SH-SY5Y (cell line): Measurements from ENCODE around the gene ZMYND11.

ENCODE experiments used
- GATA2 ChIP-seq: IDR thresholded peaks from 2 replicates; pipeline ENCODE4 v1.6.1; 2011; ENCODE audit warnings: mild to moderate bottlenecking, low read depth, low read length
- GATA3 ChIP-seq: IDR thresholded peaks from 2 replicates; pipeline ENCODE4 v1.6.1; 2011; ENCODE audit warnings: low read depth, mild to moderate bottlenecking, low read length, moderate library complexity

ZMYND11 gene

DNA sequence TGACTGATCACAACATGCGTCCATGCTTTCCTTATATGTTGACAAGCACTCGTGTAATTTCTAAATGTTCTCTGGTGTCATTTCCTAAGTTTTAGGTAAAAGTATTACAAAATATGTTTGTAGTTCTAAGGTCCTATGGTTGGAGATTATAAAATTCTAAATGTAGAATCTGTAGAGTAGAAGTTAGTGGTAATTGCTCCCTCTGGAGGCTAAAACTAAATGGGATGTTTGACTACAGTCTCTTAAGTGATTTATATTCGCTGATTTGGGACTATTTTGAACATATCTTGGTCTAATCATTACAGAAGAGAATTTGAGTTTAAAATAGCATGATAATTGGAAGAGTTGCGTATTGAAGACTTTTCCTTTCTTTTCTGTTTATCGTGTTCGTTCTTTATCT lies 74.1 kb downstream of the ZMYND11 start:
- no peak for TF ChIP-seq GATA2
- no peak for TF ChIP-seq GATA3

GRCh38 chr10:210297-210696 lies 75.0 kb downstream of the ZMYND11 start:
- TF ChIP-seq GATA3, result no peak
- no peak for TF ChIP-seq GATA2

GRCh38 chr10:215444-215843 lies 80.2 kb downstream of the ZMYND11 start:
- TF ChIP-seq GATA3 (no peak), GATA2 (no peak)

DNA sequence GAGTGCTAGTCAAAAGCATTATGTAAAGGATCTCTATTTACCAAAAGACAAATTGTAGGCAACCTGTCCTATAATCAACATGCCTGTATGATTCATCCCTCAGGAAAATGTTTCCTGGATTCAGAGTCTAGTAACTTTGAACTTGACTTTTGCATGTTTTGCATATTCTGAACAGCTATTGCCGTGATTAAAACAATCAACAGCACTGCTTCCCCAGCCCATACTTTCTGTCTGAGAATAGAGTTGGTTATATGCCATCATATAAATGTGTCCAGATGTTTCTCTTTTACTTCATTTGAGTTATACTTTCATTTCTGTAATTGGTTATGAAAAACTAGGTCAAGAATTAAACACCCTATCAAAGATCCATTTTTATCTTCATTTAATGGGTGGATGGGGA lies 83.5 kb downstream of the ZMYND11 start:
- TF ChIP-seq GATA2, result no peak
- no peak for TF ChIP-seq GATA3

DNA sequence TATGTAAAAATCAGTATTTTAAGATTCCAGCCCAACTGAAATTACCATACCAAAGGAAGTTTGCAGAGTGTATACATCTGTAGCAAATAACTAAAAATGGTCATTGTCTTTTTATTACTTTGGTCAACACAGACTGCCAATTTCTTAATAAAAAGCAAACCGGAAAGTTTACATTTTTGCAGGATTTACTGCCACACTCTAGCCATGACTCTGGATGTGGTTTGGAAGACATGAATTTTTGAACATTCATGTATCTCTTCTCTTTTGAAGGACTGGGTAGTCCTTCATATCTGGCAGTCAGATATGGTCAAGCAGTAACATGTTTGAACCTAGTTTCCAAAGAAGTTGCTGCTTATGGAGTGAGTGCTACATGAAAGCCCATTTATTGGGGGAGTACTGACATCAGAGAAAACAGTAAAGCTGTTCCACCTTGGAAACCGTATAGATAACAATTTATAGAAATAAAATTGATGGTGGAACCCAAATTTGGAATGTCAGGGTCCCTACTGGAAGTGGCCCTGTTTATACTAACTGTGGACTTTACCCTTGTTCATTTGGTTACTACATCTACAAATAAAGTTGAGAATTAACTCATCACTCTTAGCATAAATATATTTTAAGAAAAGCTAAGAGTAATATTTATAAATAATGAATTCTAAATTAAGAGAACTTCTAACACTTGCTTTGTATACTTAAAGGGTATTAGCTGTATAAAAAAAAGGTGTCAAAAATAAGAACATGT lies 84.6 kb downstream of the ZMYND11 start:
- TF ChIP-seq GATA2, result no peak
- TF ChIP-seq GATA3, result no peak

- no peak for TF ChIP-seq GATA2
- no peak for TF ChIP-seq GATA3
Measured at GRCh38 chr10:224571-224970, 89.3 kb downstream of the ZMYND11 start.

DNA sequence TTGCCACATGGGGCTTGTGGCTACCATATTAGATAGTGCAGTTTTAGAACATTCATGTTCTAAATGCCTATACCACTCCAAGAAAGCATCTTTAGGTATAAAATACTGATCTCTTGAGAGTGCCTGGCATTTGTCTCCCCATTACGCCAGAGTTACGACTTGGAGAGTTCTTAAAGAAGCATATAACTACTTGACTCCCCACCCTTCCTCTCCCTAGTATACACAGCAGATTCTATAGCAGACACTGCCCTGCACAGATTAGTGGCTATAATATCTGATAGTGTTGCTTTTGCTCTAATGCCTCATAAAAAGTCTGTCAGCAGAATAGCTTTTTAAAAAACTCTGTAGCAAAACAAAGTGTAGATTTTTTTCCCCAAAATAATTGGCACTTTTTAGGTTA lies 90.8 kb downstream of the ZMYND11 start:
- TF ChIP-seq GATA3 (no peak), GATA2 (no peak)

DNA sequence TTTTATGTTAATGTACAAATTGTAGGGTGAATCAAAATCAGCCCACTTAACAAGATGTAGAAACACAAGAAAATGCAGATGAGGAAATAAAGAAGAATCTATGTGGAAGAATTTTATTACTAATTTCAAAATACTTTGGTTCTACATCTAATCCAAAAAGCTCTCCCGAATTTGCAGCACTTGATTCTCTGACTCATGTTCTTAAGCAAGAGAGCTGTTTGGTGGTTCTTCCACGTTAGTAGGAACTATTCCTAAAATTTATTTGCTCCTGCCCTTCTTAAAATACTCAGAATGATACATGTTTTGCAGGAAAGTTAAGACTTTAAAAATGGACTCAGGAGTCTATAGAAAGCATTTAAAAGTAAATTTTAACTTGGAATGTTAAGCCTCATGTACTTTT lies 91.8 kb downstream of the ZMYND11 start:
- no peak for TF ChIP-seq GATA3
- no peak for TF ChIP-seq GATA2

DNA sequence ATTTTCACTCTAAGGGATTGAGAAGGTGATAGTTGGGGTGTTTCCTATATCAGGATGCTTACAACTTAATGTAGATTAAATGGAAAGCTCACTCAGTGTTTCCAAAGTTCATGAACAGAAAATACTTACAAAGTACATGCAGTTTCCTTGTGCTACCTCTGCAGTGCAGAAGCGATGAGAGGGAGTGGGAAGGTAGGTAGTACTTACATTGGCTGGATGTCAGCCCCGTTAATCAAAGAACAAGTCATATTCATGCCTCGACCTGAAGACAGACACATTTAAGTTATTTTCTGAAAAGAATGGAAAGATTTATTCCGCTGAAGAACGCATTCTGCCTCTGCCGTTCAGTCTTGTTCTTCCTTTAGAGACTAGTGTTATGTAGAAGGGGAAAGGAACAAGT lies 93.1 kb downstream of the ZMYND11 start:
- TF ChIP-seq GATA3, result no peak
- no peak for TF ChIP-seq GATA2

DNA sequence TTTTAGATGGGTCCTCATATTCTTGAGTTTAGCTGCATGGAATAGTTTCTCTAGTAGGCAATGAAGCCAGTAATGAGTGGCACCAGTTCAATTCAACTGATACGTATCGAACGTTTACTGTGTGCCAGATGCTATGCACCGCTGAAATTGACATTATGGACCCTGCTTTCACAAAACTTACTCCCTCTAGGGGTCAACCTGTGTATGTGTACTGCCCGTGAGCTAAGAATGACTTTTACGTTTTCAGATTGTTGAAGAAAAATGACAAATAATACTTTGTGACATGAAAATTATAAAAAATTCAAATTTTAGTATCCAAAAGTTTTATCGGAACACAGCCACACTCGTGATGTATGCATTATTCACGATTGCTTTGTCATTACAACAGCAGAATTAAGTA lies 95.5 kb downstream of the ZMYND11 start:
- TF ChIP-seq GATA2 (no peak), GATA3 (no peak)

- TF ChIP-seq GATA3, result no peak
- no peak for TF ChIP-seq GATA2
Measured at GRCh38 chr10:232061-232460, 96.8 kb downstream of the ZMYND11 start.

DNA sequence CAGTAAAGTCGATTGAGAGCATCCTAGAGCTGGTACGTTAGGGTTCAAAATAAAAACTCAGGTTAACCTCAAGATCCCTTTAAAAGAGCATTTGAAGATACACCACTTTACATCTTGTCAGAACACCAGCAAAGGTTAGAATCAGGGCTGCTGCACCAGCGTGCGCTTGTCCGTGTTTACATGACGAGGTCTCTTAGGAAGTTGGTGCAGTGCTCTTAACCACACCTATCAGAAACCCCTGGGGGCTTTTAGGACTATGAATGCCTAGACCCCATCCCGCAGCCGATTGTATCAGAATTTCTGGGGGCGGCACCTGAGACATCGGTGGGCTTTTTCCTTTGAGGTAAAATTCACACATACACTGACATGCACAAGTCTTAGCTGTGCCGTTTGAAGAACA lies 97.6 kb downstream of the ZMYND11 start:
- no peak for TF ChIP-seq GATA3
- no peak for TF ChIP-seq GATA2

DNA sequence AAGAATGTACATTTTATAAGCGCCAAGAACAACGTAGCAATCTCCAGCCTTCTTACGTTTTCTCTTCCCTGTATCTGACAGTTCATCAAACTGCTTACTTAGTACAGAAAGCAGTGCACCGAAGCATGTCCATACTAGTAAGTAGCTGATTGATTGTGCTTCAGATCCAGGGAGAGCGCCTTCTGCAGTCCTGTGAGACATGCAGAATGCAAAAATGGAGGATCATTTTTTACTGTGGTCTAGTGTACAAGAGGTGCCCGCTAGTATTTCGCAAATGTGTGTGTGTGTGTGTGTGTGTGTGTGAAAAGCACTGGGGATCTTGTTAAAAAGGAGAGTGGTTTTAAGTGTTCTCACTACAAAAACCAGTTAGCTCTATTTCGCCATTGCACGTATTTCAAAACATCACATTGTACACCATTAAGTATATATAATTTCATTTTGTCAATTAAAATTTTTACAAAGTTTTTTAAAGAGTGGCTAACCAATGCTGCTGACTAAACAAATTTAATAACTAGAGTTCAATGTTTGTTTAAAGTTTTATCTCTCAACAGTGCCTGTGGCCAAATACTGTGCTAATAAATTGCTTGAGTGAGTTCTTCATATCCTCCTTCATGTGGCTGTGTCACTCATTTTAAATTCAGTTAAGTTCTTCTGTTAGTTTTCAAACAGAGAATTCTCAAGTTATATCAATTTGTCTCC lies 99.6 kb downstream of the ZMYND11 start:
- TF ChIP-seq GATA3, result no peak
- no peak for TF ChIP-seq GATA2

DNA sequence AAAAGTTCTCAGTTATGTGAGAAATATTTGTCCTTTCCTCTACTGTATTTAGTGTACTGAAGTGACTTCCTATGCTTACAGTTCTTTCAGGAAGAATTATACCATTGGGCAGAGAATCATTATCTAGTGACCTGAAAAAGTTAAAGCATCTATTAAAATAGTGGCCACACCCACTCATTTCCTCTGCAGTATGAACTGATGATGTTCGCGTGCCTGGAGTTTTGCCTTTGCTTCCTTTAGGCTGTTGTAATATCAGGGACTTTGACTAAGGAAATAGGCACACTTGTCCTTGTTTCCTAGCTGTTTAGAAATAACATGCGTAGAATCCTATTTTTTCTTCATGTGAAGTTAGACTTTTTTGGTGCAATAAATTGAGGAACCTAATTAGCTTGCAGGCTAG lies 100.7 kb downstream of the ZMYND11 start:
- TF ChIP-seq GATA3 (no peak), GATA2 (no peak)

GRCh38 chr10:239109-239508 lies 103.9 kb downstream of the ZMYND11 start:
- TF ChIP-seq GATA2 (no peak), GATA3 (no peak)
